Stimulated activated CD4-positive, alpha-beta T cell treated with anti-CD3 and anti-CD28 coated beads, Interleukin-15, amount 100 ng/mL, for 48 hours (primary cell): ENCODE measurements around the gene ANO9.
A peak's percentile ranks its signal among the peaks of the same experiment; 100 is the strongest.

ENCODE experiments used
- DNase-seq, 2 donors: peaks; one replicate each; pipeline ENCODE4 v3.0.0-alpha.2; 2020; ENCODE audit warnings: low read depth in 2 of 2

Gene ANO9, protein sequence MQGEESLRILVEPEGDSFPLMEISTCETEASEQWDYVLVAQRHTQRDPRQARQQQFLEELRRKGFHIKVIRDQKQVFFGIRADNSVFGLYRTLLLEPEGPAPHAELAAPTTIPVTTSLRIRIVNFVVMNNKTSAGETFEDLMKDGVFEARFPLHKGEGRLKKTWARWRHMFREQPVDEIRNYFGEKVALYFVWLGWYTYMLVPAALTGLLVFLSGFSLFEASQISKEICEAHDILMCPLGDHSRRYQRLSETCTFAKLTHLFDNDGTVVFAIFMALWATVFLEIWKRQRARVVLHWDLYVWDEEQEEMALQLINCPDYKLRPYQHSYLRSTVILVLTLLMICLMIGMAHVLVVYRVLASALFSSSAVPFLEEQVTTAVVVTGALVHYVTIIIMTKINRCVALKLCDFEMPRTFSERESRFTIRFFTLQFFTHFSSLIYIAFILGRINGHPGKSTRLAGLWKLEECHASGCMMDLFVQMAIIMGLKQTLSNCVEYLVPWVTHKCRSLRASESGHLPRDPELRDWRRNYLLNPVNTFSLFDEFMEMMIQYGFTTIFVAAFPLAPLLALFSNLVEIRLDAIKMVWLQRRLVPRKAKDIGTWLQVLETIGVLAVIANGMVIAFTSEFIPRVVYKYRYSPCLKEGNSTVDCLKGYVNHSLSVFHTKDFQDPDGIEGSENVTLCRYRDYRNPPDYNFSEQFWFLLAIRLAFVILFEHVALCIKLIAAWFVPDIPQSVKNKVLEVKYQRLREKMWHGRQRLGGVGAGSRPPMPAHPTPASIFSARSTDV

GRCh38 chr11:441418-442274 is at the start of gene ANO9:
Gene ANO9, minus strand, starts transcription at chr11:442011. Its CDS starts 85 bp downstream, at chr11:441926.
- peak; percentile 24 to 53 for DNase-seq

DNA sequence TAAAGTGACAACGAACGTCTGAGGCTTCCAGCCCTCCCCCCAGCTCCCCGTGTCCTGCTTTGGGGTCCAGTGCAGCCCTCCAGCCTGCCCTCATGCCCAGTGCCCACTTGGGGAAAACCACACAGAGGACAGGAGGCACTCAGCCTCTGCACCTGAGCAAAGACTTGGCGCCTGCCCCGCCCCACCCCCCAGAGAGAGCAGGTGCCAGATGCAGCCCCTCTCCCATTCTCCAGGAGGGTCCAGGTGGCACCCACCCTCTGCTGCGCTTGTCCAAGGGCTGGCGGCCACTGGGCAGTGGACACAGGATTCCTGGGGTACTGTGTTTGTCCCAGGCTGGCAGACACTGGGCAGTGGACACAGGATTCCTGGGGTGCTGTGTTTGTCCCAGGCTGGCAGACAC is 49.5 kb upstream of the ANO9 start:
- no peak for DNase-seq

- DNase-seq = no peak
These were observed 49.1 kb upstream of the ANO9 start for GRCh38 chr11:490930-491260.

- DNase-seq = no peak
These were observed 48.5 kb upstream of the ANO9 start for GRCh38 chr11:490186-490929.

DNA sequence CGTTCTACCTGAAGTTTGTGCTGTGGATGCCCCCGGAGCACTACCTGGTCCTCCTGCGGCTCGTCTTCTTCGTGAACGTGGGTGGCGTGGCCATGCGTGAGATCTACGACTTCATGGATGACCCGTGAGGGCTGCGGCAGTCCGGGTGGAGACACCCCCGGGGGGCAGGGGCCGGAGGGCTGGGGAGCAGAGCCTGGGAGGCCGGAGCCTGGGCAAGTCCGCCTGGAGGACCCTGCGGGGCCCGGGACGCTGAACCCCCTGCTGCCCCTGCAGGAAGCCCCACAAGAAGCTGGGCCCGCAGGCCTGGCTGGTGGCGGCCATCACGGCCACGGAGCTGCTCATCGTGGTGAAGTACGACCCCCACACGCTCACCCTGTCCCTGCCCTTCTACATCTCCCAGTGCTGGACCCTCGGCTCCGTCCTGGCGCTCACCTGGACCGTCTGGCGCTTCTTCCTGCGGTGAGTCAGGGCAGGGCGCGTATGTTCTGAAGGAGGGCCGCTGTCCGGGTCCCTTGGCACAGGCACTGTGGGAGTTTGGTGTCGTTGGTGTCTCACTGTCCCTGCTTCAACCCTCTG is 47.9 kb upstream of the ANO9 start:
- no peak for DNase-seq

DNA sequence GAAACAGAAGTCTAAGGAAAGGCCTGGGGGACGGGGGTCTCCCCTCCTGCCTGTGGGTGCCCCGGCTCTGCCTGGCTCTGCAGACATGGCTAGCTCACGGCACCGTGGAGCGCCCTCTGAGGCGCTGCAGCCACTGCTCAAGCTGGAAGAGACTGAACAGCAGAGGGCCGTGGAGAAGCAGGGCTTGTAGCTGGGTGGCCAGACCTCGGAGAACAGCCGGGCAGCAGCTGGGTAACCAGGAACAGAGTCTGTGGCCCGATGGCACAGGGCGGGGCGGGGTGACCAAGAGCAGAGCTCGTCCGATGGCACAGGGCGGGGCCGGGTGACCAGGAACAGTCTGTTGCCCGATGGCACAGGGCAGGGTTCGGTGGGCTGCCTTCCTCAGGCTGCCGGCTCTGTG is 47.2 kb upstream of the ANO9 start:
- no peak for DNase-seq

- DNase-seq = no peak
These were observed 46.8 kb upstream of the ANO9 start for GRCh38 chr11:488579-488978.

DNA sequence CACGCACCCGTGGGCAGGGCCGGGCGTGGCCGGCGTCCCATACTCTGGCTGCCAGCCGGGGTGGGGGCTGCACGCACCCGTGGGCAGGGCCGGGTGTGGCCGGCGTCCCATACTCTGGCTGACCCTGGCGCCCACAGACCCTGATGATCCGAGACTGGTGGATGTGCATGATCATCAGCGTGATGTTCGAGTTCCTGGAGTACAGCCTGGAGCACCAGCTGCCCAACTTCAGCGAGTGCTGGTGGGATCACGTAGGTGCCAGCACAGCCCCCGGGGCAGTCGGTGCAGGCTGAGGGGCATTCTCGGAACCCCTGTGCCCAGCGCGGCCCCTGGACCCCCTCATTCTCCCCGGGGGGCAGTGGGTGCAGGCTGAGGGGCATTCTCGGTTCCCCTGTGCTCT is 46.3 kb upstream of the ANO9 start:
- DNase-seq = no peak

GRCh38 chr11:487571-488021 is 45.8 kb upstream of the ANO9 start:
- no peak for DNase-seq

- no peak for DNase-seq
These were observed 44.4 kb upstream of the ANO9 start for GRCh38 chr11:486189-486588.

GRCh38 chr11:484616-485015 is 42.8 kb upstream of the ANO9 start:
- no peak for DNase-seq

- no peak for DNase-seq
These were observed 37.5 kb upstream of the ANO9 start for GRCh38 chr11:479311-479710.

DNA sequence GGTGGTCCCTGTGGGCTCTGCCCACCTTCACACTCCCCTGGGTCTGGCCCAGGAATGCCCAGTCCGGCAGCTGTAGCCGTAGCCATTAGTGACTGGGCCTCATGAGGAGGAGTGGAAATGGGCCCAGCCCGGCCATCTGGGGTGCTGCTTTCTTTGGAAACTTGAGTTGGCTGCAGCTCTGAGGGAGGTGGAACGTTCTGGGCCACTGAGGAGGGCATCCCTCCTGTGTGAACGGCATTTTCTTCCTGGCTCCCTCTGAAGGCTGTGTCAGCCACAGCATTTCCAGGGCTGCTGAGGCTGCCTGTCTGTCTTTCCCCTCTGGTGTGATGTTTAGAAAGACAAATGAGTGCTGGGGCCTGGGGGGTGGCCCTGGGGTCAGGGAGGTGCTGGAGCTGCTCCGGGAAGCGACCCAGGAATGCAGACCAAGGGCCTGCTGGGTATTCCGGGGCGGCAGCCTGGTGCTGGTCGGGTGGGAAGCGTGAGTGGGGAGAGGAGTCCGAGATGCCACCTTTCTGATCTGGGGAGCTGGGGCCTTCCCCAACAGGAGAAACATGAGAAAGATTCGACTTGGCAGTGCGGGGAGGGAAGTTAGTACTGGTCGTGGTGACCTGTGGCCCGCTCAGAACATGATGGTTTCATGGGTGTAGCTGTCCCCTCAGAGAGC is 35.4 kb upstream of the ANO9 start:
- no peak for DNase-seq

DNA sequence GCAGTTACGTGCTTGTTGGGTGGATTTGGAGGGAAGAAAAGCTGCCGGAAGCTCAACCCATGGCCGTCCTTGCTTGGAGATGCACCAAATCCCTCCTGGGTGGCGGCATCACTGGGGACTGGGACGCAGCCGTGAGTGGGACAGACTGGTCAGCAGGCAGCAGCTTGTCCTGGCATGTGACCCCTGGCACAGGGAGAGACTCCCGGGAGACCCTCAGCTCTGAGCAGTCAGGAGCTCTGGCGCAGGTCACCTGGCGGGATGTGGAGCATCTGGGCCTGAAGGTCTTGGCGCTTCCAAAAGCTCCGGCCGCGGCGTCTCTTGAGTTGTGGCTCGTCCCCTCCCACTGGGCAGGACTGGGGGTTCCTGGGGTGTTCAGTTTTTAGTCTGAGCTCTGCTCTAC is 34.6 kb upstream of the ANO9 start:
- DNase-seq = no peak

DNA sequence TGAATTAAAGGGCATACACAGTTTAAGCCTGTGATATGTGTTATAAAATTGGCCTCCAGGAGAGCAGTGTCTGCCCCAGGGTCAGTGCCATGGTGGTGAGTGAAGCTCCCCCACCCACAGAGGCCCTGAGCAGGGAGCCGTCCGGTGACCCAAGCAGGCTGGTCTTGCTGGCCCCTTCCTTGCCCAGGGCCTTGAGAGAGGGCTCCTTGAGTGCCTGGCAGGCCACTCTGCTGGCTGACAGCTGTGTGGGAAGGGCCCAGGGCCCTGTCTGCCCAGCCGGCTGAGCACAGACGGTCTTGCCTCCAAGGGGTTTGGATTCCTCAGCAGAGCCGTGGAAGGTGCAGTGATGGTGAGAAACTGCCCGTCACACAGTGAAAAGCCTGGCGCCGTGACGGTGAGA is 34.1 kb upstream of the ANO9 start:
- DNase-seq = no peak

GRCh38 chr11:474914-475506 is 33.2 kb upstream of the ANO9 start:
- DNase-seq = no peak

DNA sequence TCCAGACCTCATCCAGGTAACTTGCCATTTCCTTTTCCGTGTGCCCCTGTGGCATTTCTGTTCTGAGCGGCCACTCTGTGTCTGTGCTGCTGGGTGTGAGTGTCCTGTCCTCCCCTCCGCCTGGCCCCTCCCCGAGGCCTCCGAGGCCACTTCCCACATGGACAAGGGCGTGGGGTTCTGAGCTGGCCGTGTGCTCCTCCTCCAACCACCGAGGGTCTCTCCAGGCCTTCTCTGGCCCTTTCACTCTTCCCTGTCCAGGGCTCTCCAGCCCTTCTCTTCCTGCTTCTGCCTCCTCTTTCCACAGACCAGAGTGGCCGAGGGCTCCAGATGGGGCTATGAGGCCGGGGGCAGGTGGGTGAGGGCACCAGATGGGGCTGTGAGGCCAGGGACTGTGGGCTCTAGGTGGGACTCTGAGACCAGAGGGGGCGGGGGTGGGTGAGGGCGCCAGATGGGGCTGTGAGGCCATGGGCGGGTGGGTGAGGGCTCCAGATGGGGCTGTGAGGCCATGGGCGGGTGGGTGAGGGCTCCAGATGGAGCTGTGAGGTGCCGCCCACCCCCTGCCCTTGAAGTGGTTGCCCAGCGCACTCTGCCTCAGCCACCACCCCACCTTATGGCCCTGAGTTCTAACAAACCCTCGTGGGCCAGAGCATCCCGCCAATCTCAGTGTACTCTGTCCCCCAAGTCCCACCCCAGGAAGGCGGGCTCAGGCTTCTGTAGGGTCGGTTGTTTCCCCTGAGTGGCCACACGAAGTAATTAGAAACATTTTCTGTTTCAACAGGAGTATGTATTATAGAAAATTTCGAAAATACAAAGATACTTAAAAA is 32.4 kb upstream of the ANO9 start:
- DNase-seq = no peak

- DNase-seq = no peak
These were observed 31.6 kb upstream of the ANO9 start for GRCh38 chr11:473415-473814.

GRCh38 chr11:472816-473215 is 31.0 kb upstream of the ANO9 start:
- no peak for DNase-seq
